HTR-8/SVneo (cell line): Measurements from ENCODE around the gene ZNF839.
A peak's percentile ranks its signal among the peaks of the same experiment; 100 is the strongest.
"Not testable (repeated sequence)": the region's sequence is repeated elsewhere in the genome, so short reads cannot be mapped to it uniquely, and the experiment has no call there.

Source experiments
- DNase-seq: peaks from one replicate; pipeline ENCODE4 v3.0.0; 2011; ENCODE audit warnings: low spot score, mixed read lengths; ENCODE audit not compliant: insufficient read length
- FAIRE-seq: peaks from 2 replicates; lab custom pipeline; 2011; peaks lifted over from hg19 to GRCh38; lab: Jason Lieb, UNC

ZNF839 gene

DNA sequence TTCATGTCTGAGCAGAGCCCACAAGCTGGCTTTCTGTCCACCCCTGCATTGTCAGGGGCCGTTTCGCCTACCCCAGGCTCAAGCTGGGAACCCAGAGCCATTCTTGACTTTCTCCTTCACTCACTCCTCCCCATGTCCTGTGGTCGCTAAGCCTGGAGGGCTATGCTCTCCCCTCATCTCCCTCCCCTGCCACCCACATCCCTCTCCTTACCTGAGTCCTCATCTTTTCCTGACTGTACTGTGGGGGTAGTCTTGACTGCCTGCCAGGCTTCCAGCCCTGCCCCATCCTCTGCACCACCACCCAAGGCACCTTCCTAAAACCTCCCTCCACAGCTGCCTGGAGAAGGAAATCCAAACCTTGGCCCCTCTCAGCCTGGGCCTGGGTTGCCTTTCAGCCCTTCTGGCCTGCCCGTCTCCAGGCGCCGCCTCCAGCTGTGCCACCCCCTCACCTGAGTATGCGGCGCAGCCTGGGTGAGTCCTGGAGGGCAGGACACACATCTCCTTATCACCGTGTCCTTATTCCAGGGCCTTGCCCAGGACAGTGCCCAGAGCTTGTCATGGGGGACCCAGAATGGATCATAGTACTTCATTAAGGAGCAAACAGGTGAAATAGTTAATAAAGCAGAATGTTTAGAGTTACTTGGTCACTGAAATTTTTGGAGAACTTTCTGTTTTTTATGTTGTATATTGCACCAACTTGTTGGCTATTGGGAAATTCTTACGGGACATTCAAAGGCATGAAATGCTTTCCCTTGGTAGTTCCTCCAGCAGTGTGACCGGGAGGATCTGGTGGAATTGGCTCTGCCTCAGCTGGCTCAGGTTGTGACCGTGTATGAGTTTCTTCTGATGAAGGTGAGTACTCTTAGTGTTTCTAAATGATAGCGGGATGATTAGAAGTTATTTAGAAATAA, 14.5 kb downstream of the ZNF839 start:
- DNase-seq (no peak), FAIRE-seq (no peak)

DNA sequence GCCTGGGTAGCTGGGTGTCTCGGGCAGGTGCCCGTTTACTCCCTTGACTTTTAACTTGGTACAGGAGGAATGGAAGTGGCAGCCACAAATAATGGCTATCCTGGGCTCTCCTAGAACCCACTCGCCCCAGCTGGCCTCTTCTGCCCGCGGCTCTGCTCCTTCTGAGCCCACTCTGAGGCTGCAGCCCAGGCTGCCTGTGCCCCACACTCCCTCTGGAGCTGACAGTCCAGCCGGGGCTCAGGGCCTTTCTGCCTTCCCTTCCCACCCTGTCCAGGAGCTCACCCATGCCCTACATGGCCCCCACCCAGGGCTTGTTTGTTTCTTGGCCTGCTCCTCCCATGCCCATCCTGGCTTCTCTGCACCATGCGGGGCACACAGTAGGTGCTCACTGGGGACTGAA, 15.6 kb downstream of the ZNF839 start:
- no peak for DNase-seq
- FAIRE-seq = no peak

DNA sequence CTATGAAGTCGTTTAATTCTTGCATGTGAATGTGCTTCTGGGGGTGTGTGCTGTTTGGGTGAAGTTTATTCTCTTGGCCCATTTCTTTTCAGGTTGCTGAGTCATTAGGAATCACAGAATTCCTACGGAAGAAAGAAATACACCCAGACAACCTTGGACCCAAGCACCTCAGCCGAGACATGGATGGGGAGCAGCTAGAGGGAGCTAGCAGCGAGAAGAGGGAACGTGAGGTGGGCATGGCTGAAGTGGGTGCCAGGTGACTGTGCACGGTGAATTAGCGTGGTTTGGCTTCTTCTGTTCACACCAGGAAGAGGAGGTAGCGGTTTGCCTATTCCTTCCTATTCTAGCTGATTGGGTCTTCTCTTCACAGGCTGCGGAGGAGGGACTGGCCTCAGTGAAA, 19.2 kb downstream of the ZNF839 start:
- no peak for DNase-seq
- FAIRE-seq = no peak

DNA sequence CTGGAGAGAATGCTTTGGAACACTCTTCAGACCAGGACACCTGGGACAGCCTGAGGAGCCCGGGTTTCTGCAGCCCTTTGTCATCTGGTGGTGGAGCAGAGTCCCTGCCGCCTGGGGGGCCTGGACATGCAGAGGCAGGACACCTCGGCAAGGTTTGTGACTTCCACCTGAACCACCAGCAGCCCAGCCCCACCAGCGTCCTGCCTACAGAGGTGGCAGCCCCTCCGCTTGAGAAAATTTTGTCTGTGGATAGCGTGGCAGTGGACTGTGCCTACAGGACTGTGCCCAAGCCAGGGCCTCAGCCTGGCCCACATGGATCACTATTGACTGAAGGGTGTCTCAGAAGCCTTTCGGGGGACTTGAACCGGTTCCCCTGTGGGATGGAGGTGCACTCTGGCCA, 22.0 kb downstream of the ZNF839 start:
- DNase-seq = no peak
- no peak for FAIRE-seq

DNA sequence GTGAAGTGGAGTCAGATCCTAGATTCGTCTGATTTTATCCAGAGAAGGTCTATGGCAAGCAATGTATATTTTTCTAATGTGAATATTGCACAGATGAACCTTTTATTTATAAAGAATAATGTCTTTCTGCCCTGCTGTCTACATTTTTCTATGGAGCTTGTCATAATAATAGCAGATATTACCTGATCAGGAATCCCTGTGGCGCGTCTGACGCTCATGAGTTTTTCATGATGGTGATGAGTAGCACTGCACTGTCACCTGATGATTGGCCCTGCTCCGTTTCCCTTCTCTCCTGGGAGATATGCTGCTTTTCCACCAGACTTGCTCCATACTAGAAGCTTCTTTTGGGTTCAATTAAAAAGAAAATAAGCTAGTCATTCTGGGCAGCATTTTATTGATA, 22.7 kb downstream of the ZNF839 start:
- FAIRE-seq = no peak
- DNase-seq = no peak

DNA sequence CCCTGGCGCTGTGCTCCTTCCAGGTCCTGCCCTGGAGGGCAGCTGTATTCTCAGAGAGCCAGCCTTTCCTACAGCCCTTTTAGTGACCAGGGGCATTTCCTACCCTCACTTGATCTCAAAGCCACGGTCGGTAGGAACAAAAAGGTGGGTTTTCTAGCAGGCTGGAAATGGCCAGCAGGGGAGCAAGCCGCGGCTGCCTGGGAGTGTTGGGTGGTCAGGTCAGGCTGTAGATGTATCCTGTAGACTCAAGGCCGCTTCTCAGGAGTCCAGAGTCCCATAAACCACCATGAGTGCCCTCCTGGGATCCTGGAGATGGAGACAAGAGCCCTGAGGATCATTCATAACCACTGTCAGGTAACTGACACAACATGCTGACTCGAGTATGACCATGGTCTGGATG, 24.5 kb downstream of the ZNF839 start:
- FAIRE-seq = no peak
- no peak for DNase-seq

DNA sequence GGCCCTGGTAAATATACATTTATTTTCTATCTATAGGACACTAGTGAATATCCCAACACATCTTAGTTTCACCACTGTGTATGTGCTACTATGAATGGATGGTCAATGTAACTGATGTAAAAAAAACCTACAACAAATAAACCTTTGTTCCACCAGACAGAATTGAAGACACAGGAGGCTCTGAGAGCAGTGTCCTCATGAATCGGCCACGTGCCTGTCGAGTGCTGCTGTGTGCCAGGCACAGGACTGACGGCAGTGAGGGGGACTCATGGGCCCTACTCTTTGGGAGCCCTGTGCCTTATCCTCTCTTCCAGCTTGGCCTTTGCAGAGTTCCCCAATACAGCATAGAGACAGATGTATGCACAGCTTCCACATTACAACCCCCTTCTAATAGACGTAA, 24.9 kb downstream of the ZNF839 start:
- DNase-seq (no peak), FAIRE-seq (peak; percentile 36)

DNA sequence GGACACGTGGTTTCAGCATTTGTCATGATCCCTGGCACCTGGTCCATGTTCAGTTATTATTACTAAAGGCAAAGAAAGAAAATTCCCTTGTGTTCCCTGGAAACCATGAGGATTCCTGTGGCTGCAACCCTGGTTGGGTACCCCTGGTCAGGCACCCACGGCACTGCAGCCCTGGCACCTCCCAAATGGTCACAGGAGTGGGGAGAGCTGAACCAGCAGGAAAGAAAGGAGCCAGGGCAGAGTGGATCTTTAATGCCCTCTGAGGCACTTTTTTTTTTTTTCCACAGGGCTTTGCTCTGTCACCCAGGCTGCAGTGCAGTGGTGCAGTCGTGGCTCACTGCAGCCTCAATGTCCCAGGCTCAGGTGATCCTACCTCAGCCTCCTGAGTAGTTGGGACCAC, 25.7 kb downstream of the ZNF839 start:
- FAIRE-seq (no peak), DNase-seq (no peak)

DNA sequence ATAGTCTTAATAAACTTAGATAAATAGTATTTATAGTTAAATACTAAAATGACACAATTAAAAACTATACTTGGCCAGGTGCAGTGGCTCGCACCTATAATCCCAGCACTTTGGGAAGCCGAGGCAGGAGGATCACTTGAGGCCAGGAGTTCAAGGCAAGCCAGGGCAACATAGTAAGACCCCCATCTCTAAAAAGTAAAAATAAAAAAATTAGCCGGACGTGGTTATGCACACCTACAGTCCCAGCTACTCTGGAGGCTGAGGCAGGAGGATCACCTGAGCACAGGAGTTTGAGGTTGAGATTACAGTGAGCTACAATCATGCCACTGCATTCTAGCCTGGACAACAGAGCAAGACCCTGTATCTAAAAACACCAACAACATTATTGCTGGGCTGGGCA, 27.1 kb downstream of the ZNF839 start:
- DNase-seq (no peak), FAIRE-seq (no peak)

DNA sequence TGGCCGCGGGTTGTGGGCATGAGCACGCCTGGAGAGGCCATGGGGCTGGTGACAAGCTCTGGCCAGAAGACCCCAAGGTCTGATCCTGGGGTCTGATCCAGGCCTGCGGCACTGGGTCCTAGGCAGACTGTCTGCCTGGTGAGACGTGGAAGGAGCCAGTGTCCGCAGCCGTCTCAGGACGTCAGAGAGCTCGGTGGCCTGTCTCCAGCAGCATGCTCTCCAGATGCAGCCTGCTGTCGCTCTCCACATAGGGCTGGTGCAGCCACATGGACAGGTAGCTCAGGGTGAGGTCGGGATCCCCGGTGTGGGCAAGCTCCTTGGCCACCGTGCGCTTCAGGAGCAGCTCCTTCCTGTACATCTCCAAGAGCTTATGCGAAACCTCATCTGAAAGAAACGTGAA, 28.8 kb downstream of the ZNF839 start:
- DNase-seq = no peak
- no peak for FAIRE-seq

DNA sequence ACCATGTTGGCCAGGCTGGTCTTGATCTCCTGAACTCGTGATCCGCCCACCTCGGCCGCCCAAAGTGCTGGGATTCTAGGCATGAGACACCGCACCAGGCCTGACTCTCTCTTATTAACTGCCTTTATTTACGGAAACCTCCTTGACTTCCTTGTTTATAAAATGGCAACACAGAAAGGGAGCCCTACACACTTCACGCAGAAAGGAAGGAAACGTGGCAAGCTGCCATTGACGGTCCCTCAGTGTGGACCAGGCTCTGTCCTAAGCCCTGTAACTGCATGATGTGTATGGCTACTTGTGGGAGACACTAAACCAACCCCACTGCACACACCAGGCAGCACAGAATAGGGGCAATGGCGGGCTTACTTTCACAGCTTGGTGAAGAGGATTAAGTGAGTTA, 31.5 kb downstream of the ZNF839 start:
- no peak for FAIRE-seq
- no peak for DNase-seq

DNA sequence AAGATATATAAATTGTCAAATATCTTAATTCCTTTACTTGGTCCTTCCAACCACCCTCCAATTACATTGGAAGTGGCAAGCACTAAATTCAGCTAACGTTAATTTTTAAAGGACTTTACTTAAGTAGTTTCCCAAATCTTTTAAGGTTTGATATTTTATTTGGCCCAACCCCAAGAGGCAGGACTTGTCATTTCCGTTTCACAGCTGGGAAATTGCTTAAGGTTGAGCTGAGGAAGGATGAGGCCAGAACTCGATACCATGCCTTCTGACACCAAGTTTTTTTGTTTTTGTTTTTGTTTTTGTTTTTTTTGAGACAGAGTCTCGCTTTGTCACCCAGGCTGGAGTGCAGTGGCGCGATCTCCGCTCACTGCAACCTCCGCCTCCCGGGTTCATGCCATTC, 32.0 kb downstream of the ZNF839 start:
- FAIRE-seq, DNase-seq: not testable (repeated sequence)

DNA sequence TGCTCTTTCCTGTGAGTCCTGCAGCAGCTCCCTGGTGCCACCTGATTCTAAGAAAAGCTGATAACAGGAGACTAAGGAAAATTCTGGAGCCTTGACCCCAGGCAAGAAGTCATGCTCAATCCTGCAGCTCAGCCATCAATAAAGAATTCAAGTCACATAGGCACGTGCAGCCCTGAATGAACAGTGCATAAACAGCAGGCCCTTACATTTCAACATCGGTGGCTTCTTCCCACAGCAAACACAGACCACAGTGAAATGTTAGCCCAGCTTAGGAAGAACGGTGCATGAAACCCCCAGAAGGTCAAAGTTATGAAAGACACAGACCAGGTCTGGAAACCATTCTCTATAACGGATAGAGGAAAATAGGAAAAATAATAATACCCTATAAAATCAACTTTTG, 32.7 kb downstream of the ZNF839 start:
- FAIRE-seq (no peak), DNase-seq (no peak)

DNA sequence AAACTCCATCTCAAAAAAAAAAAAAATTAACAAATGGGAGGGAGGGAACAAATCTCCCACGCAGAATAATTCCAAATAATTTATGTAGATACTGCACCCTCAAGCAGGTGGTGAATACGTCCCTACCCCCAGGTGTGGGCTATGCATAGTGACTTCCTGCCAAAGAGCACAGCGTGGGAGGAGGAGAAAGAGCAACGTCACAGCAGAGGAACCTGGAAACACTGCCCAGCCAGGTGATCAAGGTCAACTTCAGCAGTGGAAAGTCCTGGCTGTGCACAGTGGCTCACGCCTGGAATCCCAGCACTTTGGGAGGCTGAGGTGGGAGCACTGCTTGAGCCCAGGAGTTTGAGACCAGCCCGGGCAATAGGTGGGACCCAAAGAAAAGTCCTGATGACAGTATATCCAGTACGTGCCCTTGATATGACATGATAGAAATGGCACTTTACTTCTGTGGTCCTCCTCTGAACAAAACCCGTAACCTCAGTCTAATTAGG, 33.6 kb downstream of the ZNF839 start:
- FAIRE-seq = no peak
- no peak for DNase-seq

DNA sequence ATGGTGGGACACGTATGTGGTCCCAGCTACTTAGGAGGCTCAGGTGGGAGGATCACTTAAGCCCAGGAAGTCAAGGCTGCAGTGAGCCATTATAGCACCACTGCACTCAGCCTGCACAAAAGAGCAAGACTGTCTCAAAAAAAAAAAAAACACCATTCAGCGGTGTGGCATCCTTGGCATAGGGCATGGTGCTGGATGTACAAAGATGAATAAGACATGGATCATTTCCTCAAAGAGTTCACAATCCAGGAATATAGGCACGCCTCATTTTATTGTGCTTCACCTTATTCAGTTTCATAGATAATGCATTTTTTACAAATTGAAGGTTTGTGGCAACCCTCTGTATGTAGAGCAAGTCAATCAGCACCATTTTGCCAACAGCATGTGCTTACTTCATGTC, 36.7 kb downstream of the ZNF839 start:
- FAIRE-seq = no peak
- no peak for DNase-seq

DNA sequence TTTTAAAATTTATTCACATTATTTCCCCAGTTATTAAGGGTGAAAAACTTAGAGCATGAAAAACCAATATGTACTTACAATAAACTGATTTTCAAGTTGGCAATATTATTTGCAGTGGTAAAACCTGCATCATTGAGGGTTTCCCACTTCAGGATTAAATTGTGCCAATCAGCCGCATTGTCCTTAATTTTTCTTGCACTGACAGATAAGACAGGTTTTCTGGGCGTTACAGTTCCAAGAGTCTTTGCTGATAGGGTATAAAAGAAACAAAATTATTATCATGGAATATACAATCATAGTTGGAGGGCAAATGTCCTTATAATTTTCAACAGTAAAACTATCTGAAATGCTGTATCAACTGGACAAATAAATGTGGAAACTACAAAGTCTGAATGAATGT, 39.8 kb downstream of the ZNF839 start:
- DNase-seq (no peak), FAIRE-seq (no peak)

DNA sequence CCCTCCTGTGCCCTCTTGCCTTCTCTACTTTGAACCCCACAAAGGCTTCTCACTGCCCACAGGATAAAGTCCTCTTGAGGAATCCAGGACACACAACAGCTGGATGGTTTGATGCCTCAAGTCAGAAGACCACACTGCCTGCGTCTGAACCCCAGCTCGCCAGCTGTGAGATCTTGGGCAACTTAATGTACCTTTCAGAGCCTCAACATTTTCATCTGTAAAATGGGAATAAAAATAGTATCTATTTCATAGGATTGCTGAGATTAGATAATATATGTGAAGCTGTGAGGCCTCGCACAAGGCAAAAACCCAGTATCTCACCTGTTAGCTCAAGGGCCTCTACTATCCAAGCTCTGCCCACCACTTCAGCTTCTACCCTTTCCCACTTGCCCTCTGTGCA, 40.8 kb downstream of the ZNF839 start:
- FAIRE-seq (no peak), DNase-seq (no peak)

DNA sequence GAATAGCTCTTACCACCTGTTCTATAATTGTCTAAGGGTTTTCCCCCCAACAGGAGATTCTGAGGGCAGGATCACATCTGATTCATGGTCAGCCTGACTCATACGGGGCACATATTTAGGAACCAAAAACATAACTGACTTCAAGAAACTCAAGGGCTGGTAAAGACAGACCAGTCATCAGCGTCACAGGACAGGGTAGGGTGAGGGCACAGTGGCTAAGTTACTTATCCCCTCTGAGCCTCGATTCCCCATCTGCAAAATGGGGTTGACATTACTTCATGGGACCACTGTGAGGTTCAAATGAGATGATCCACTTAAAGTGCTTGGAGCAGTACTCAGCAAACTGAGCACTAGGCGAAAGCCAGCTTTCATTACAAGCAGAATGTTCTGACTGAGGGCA, 42.5 kb downstream of the ZNF839 start:
- DNase-seq (no peak), FAIRE-seq (no peak)

DNA sequence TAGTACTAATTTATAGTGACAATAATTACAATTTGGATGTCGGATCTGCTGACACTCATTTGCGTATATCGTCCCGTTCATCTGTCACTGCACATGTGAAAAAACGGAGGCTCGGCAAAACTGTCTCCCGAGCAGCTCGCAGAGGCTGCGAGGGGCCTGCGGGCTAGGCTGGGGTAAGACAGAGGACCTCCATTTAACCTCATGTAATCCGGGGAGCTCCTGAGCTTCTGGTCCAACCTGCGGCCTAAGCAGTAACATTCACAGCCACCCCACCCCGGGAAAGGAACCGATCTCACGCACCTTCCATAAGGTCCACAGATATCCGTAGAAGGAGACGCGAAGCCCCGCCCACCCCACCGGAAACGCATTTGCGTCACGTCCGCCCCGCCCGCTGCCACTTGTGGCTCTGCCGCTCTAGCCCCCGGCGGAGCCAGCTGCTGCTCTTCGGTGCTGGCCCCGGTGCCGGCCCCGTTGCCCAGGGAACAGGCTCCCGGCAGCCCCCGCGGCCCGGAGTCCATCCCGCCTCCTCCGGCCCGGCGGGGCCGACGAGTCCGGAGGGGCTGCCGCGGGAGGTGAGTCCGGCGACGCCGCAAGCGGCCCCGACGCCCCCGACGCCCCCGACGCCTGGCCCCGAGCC, 43.1 kb downstream of the ZNF839 start, which contains the start of the genes CINP and TECPR2:
Gene CINP, minus strand, starts transcription at position 346 of the 637 bp plus-strand sequence. Its CDS starts 39 bp downstream, at position 307.
Gene TECPR2, plus strand, starts transcription at position 397 of the 637 bp plus-strand sequence. CDS start 13,781 bp downstream, outside the sequence.
- peak; percentile 95 for FAIRE-seq
- DNase-seq = peak; percentile 98

DNA sequence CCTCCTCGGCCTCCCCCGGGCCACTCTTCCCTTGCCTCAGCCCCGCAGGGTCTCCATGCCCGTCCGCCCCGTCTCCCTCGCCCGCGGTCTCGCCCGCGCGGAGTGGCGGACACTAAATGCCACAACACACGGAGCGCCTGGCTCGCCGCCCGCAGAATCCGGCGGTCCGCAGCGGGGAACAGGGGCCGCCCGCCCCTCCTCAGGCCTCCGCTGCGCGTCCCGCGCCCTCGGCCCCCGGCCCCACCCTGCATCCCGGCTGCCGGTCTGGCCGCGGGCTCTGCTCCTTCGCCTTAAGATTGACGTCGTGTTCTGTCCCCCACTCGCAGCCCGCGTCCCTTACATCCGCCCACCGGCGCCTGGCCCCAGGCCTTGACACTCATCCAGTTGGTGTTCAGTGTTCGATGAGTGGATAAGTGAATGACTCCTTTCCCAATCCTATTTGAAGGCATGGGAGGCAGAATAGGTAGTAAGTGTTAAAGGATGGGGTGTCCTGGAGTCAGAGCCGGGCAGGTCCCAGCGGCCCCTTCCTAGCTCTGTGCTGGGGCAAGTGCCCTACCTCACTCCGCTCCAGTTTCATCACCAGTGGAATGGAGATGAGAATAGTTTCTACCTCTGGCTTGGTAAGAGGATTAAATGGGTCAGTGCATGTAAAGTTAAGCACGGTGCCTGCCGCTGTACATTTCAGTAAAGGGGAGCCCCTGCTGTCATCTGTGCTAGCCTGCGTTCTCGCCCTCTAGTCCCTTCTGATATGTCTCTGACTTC, 43.8 kb downstream of the ZNF839 start:
- DNase-seq = peak; percentile 53
- FAIRE-seq = no peak
